Right atrium auricular region (tissue), 2 donors: ENCODE measurements around the gene SYNE2. TPM values are rescaled to one million over a fixed set of nuclear protein-coding genes. Genes with fewer than 3 reads are reported as not detected.

ENCODE experiments used
- DNase-seq: peaks from one replicate; pipeline ENCODE4 v3.0.0-alpha.2; 2019; ENCODE audit warnings: low spot score
- H3K27ac ChIP-seq, 2 donors: fragments of 200-600 bp; sonication (generic); 1 replicate in 1 of 2; 2 replicates in 1 of 2; pipeline ENCODE4 v1.5.1; 2016 to 2019
- H3K27me3 ChIP-seq, 2 donors: fragments of 200-600 bp; sonication (generic); one replicate each; pipeline versions ENCODE4 v1.5.1 to v1.6.0; 2017 to 2019
- H3K36me3 ChIP-seq: fragments of 200-600 bp; sonication (generic); one replicate; pipeline ENCODE4 v1.5.1; 2016
- H3K4me1 ChIP-seq, 2 donors: fragments of 200-600 bp; sonication (generic); one replicate each; pipeline versions ENCODE4 v1.5.1 to v1.6.0; 2017 to 2019
- H3K4me3 ChIP-seq, 2 donors: fragments of 200-600 bp; sonication (generic); 1 replicate in 1 of 2; 2 replicates in 1 of 2; pipeline ENCODE4 v1.5.1; 2017 to 2019; ENCODE audit warnings: mild to moderate bottlenecking in 1 of 2, moderate library complexity in 1 of 2
- H3K9me3 ChIP-seq, 2 donors: fragments of 200-600 bp; sonication (generic); one replicate each; pipeline ENCODE4 v1.5.1; 2019
- CTCF ChIP-seq, 2 donors: fragments of 200-600 bp; sonication (generic); IDR thresholded peaks; one replicate each; pipeline ENCODE4 v1.5.1; 2019; ENCODE audit warnings: antibody characterized with exemption in 2 of 2
- total RNA-seq, 2 donors: library from RNA; depleted of rRNA; stranded (reverse); fragments of >200 nt; gene quantifications; one replicate each; pipeline ENCODE4 v1.1.0, GENCODE V29; 2016

Gene SYNE2
- total RNA-seq, 2 donors from 2014 or later = 149 to 202 TPM

GRCh38 chr14:64109819-64110554, 257.2 kb downstream of the SYNE2 start:
- H3K9me3 ChIP-seq = no peaks in the 10 kb centered on the region
- H3K4me3 ChIP-seq = no peak overlapping the region
- peaks cover 26% of the 10 kb centered on the region for H3K36me3 ChIP-seq
- peaks cover 0 to 6% of the 10 kb centered on the region in 2 donors for H3K4me1 ChIP-seq
- H3K27ac ChIP-seq = no peak overlapping the region
- no peak for TF ChIP-seq CTCF (IDR thresholded peaks at IDR 0.05)
- H3K27me3 ChIP-seq = no peaks in the 10 kb centered on the region
- DNase-seq = no peak

GRCh38 chr14:64110802-64111201, 258.0 kb downstream of the SYNE2 start:
- no peak for DNase-seq
- no peaks in the 10 kb centered on the region for H3K9me3 ChIP-seq
- peaks cover 21% of the 10 kb centered on the region for H3K36me3 ChIP-seq
- TF ChIP-seq CTCF (IDR thresholded peaks at IDR 0.05) = no peak
- H3K4me1 ChIP-seq = peaks cover 0 to 6% of the 10 kb centered on the region in 2 donors
- H3K4me3 ChIP-seq = no peak overlapping the region
- no peak overlapping the region for H3K27ac ChIP-seq
- no peaks in the 10 kb centered on the region for H3K27me3 ChIP-seq

- H3K27ac ChIP-seq = peak overlapping the region; percentile 43 to 67
- H3K9me3 ChIP-seq = no peaks in the 10 kb centered on the region
- peak overlapping the region in 1 of 2 donors; percentile 4 for H3K4me3 ChIP-seq
- H3K4me1 ChIP-seq = peaks cover 0 to 10% of the 10 kb centered on the region in 2 donors
- DNase-seq = no peak
- no peaks in the 10 kb centered on the region for H3K27me3 ChIP-seq
- TF ChIP-seq CTCF (IDR thresholded peaks at IDR 0.05) = no peak
- peaks cover 7% of the 10 kb centered on the region for H3K36me3 ChIP-seq
Observed at GRCh38 chr14:64112867-64113678, 260.3 kb downstream of the SYNE2 start.

GRCh38 chr14:64114166-64114565, 261.4 kb downstream of the SYNE2 start:
- H3K4me1 ChIP-seq = peaks cover 0 to 10% of the 10 kb centered on the region in 2 donors
- no peak for TF ChIP-seq CTCF (IDR thresholded peaks at IDR 0.05)
- no peak overlapping the region for H3K4me3 ChIP-seq
- DNase-seq = no peak
- peaks cover 2% of the 10 kb centered on the region for H3K36me3 ChIP-seq
- no peaks in the 10 kb centered on the region for H3K27me3 ChIP-seq
- no peaks in the 10 kb centered on the region for H3K9me3 ChIP-seq
- H3K27ac ChIP-seq = peak overlapping the region; percentile 43 to 67

- no peak overlapping the region for H3K4me3 ChIP-seq
- no peak for DNase-seq
- no peaks in the 10 kb centered on the region for H3K36me3 ChIP-seq
- peak overlapping the region; percentile 43 to 67 for H3K27ac ChIP-seq
- H3K4me1 ChIP-seq = peaks cover 0 to 10% of the 10 kb centered on the region in 2 donors
- H3K9me3 ChIP-seq = no peaks in the 10 kb centered on the region
- no peaks in the 10 kb centered on the region for H3K27me3 ChIP-seq
- TF ChIP-seq CTCF (IDR thresholded peaks at IDR 0.05) = no peak
Observed at GRCh38 chr14:64114796-64115195, 262.0 kb downstream of the SYNE2 start.
